HEK293 (cell line): ENCODE data around the gene MTHFD1.

Experiments
- ELK4 ChIP-seq: IDR thresholded peaks from 2 replicates; pipeline ENCODE4 v1.6.1; 2011; ENCODE audit warnings: mild to moderate bottlenecking, low read depth, low read length, borderline replicate concordance
- KLF16 ChIP-seq: fragments of 450-650 bp; formaldehyde crosslinking; IDR thresholded peaks from 2 replicates; pipeline ENCODE4 v1.5.1; 2017; ENCODE audit warnings: missing biosample characterization, missing genetic modification characterization
- KLF7 ChIP-seq: fragments of 450-650 bp; formaldehyde crosslinking; IDR thresholded peaks from 2 replicates; pipeline ENCODE4 v1.5.1; 2016; ENCODE audit warnings: missing biosample characterization, missing genetic modification characterization, borderline replicate concordance
- PRDM1 ChIP-seq: fragments of 450-650 bp; formaldehyde crosslinking; IDR thresholded peaks from 2 replicates; pipeline ENCODE4; 2016; ENCODE audit warnings: missing biosample characterization, missing genetic modification characterization
- PRDM2 ChIP-seq: fragments of 450-650 bp; formaldehyde crosslinking; IDR thresholded peaks from 2 replicates; pipeline ENCODE4 v1.5.1; 2016; ENCODE audit warnings: missing biosample characterization, missing genetic modification characterization, borderline replicate concordance
- PRDM6 ChIP-seq: fragments of 450-650 bp; formaldehyde crosslinking; IDR thresholded peaks from 2 replicates; pipeline ENCODE4 v1.5.1; 2017; ENCODE audit warnings: missing biosample characterization, missing genetic modification characterization
- SETDB1 ChIP-seq: IDR thresholded peaks from one replicate; pipeline ENCODE4 v1.6.1; 2017; ENCODE audit warnings: mild to moderate bottlenecking, low read length, moderate library complexity, mixed read lengths; ENCODE audit not compliant: insufficient read length
- SP3 ChIP-seq: fragments of 450-650 bp; formaldehyde crosslinking; IDR thresholded peaks from 2 replicates; pipeline ENCODE4 v1.5.1; 2016; ENCODE audit warnings: missing biosample characterization, missing genetic modification characterization
- SP7 ChIP-seq: fragments of 450-650 bp; formaldehyde crosslinking; IDR thresholded peaks from 2 replicates; pipeline ENCODE4 v1.5.1; 2016; ENCODE audit warnings: missing biosample characterization, missing genetic modification characterization
- ZFP37 ChIP-seq: fragments of 450-650 bp; formaldehyde crosslinking; IDR thresholded peaks from 2 replicates; pipeline ENCODE4 v1.5.1; 2016; ENCODE audit warnings: missing biosample characterization, missing genetic modification characterization
- ZFP69B ChIP-seq: fragments of 450-650 bp; formaldehyde crosslinking; IDR thresholded peaks from 2 replicates; pipeline ENCODE4 v1.5.1; 2016; ENCODE audit warnings: missing biosample characterization, missing genetic modification characterization
- ZIC2 ChIP-seq: fragments of 450-650 bp; formaldehyde crosslinking; IDR thresholded peaks from 2 replicates; pipeline ENCODE4 v1.5.1; 2016; ENCODE audit warnings: missing biosample characterization, missing genetic modification characterization
- ZNF138 ChIP-seq: fragments of 450-650 bp; formaldehyde crosslinking; IDR thresholded peaks from 2 replicates; pipeline ENCODE4 v1.5.1; 2016; ENCODE audit warnings: missing biosample characterization, missing genetic modification characterization, borderline replicate concordance
- ZNF398 ChIP-seq: fragments of 450-650 bp; formaldehyde crosslinking; IDR thresholded peaks from 2 replicates; pipeline ENCODE4 v1.5.1; 2017; ENCODE audit warnings: missing biosample characterization, missing genetic modification characterization
- ZNF426 ChIP-seq: fragments of 450-650 bp; formaldehyde crosslinking; IDR thresholded peaks from 2 replicates; pipeline ENCODE4 v1.5.1; 2017; ENCODE audit warnings: missing biosample characterization, missing genetic modification characterization, mild to moderate bottlenecking, inconsistent platforms, moderate library complexity
- ZNF488 ChIP-seq: fragments of 450-650 bp; formaldehyde crosslinking; IDR thresholded peaks from 2 replicates; pipeline ENCODE4 v1.5.1; 2016; ENCODE audit warnings: missing biosample characterization, missing genetic modification characterization
- ZNF555 ChIP-seq: fragments of 450-650 bp; formaldehyde crosslinking; conservative IDR thresholded peaks from 2 replicates; pipeline ENCODE4 v1.5.1; 2017; ENCODE audit warnings: missing biosample characterization, mild to moderate bottlenecking, missing genetic modification characterization, inconsistent platforms
- ZNF571 ChIP-seq: fragments of 450-650 bp; formaldehyde crosslinking; IDR thresholded peaks from 2 replicates; pipeline ENCODE4 v1.5.0; 2017; ENCODE audit warnings: missing biosample characterization, missing genetic modification characterization
- ZNF645 ChIP-seq: fragments of 450-650 bp; formaldehyde crosslinking; IDR thresholded peaks from 2 replicates; pipeline ENCODE4; 2016; ENCODE audit warnings: missing biosample characterization, missing genetic modification characterization
- ZNF654 ChIP-seq: fragments of 450-650 bp; formaldehyde crosslinking; IDR thresholded peaks from 2 replicates; pipeline ENCODE4 v1.5.1; 2016; ENCODE audit warnings: low read depth, missing biosample characterization, missing genetic modification characterization
- ZNF660 ChIP-seq: fragments of 450-650 bp; IDR thresholded peaks from 2 replicates; pipeline ENCODE4 v1.5.1; 2018; ENCODE audit warnings: missing biosample characterization, mild to moderate bottlenecking, missing genetic modification characterization
- ZNF701 ChIP-seq: fragments of 450-650 bp; formaldehyde crosslinking; IDR thresholded peaks from 2 replicates; pipeline ENCODE4 v1.5.1; 2016; ENCODE audit warnings: missing biosample characterization, missing genetic modification characterization
- ZNF704 ChIP-seq: fragments of 450-650 bp; formaldehyde crosslinking; IDR thresholded peaks from 2 replicates; pipeline ENCODE4 v1.5.1; 2016; ENCODE audit warnings: missing biosample characterization, missing genetic modification characterization
- ZNF768 ChIP-seq: fragments of 450-650 bp; formaldehyde crosslinking; IDR thresholded peaks from 2 replicates; pipeline ENCODE4 v1.5.1; 2018; ENCODE audit warnings: missing biosample characterization, mild to moderate bottlenecking, missing genetic modification characterization
- ZNF777 ChIP-seq: fragments of 450-650 bp; formaldehyde crosslinking; IDR thresholded peaks from 2 replicates; pipeline ENCODE4 v1.5.1; 2017; ENCODE audit warnings: missing biosample characterization, missing genetic modification characterization, borderline replicate concordance
- ZNF837 ChIP-seq: fragments of 450-650 bp; formaldehyde crosslinking; IDR thresholded peaks from 2 replicates; pipeline ENCODE4 v1.5.1; 2016; ENCODE audit warnings: missing biosample characterization, missing genetic modification characterization

Gene MTHFD1

GRCh38 chr14:64388533-64389285 is 556 bp downstream of the MTHFD1 start (continued):
- TF ChIP-seq ZNF704 = no peak
- TF ChIP-seq ZNF777 = no peak
- TF ChIP-seq ZNF426 (tag by site-specific recombination) = no peak
- peak; percentile 82 for TF ChIP-seq SP7
- TF ChIP-seq ZNF654 (tag by site-specific recombination) = no peak
- TF ChIP-seq ZNF837 (tag by site-specific recombination) = no peak
- no peak for TF ChIP-seq ZNF768 (tag by site-specific recombination)
- TF ChIP-seq PRDM1 (tag by site-specific recombination) = peak; percentile 81
- TF ChIP-seq PRDM2 (tag by site-specific recombination) = no peak
- no peak for TF ChIP-seq SETDB1
- TF ChIP-seq ELK4 = no peak
- no peak for TF ChIP-seq ZFP69B (tag by site-specific recombination)
- no peak for TF ChIP-seq ZNF555 (tag by site-specific recombination)
- TF ChIP-seq ZNF398 (tag by site-specific recombination) = no peak
- peak; percentile 61; the same call in 1 of the 2 replicates for TF ChIP-seq ZNF660 (tag by site-specific recombination)
- TF ChIP-seq ZNF571 (tag by site-specific recombination) = no peak
- no peak for TF ChIP-seq PRDM6
- TF ChIP-seq KLF16 (tag by site-specific recombination) = no peak
- TF ChIP-seq ZNF488 = no peak
- no peak for TF ChIP-seq ZNF701 (tag by site-specific recombination)
- TF ChIP-seq ZIC2 (tag by site-specific recombination) = no peak
- no peak for TF ChIP-seq ZNF645
- TF ChIP-seq ZNF138 = no peak
- TF ChIP-seq KLF7 (tag by site-specific recombination) = no peak
- no peak for TF ChIP-seq ZFP37 (tag by site-specific recombination)
- no peak for TF ChIP-seq SP3
